ENCODE measurements around the gene PLET1.
A peak's percentile ranks its signal among the peaks of the same experiment; 100 is the strongest.

The PLET1 gene

GRCh38 chr11:112289588-112290492 is 29.2 kb upstream of the PLET1 start:
- peak; percentile 69 for TF ChIP-seq CTCF (IDR thresholded peaks at IDR 0.05; ENCODE audit: control insufficient read depth, insufficient read depth, low read depth, low read length, missing control alignments)
- no peak for DNase-seq (ENCODE audit: low read depth)
- H3K4me3 ChIP-seq (ENCODE audit: control insufficient read depth, low read depth, low read length): peak overlapping the region; percentile 62

DNA sequence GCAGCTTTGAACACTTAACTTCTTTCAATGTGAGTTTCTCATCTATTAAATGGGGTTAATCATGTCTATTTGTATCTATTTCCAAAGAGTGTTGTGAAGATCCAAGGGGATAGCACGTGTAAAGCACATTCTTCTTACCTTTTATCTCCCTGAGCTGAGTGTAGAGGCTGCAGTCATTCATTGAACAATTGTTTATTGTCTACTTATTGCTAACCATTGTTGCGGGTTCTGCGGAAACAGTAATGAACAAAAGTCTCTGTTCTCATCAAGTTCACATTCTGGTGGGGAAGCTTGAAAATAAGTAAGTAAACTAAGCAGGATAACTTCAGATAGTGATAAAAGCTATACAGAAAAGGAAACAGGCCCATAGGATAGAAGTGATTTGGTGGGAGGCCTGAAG is 27.4 kb upstream of the PLET1 start:
- DNase-seq (ENCODE audit: low read depth): no peak
- no peak overlapping the region for H3K4me3 ChIP-seq (ENCODE audit: control insufficient read depth, low read depth, low read length)
- TF ChIP-seq CTCF (IDR thresholded peaks at IDR 0.05; ENCODE audit: control insufficient read depth, insufficient read depth, low read depth, low read length, missing control alignments): no peak

DNA sequence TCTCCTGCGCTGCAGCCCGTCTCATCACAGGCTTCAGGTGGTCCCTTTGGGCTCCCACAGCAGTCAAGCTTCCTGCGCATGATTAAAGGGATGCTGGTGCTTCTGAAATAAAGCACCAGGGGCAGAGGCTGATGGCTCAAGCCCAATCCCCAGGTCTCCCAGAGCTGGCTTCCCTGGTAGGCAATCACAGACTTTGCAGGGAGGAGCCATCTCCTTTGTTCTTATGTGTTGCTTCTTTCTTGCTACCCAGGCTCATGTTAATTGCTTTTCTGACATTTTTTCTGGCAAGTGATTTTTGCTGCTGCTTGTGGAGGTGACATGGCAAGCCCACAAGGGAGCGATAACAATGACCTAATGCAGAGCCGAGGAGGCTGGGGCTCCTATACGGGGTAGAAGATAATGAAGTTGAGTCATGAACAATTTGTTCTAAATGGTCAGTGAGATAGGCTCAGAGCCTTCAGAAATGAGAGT is 25.2 kb upstream of the PLET1 start:
- no peak for TF ChIP-seq CTCF (IDR thresholded peaks at IDR 0.05; ENCODE audit: control insufficient read depth, insufficient read depth, low read depth, low read length, missing control alignments)
- DNase-seq (ENCODE audit: low read depth): no peak
- H3K4me3 ChIP-seq (ENCODE audit: control insufficient read depth, low read depth, low read length): no peak overlapping the region

DNA sequence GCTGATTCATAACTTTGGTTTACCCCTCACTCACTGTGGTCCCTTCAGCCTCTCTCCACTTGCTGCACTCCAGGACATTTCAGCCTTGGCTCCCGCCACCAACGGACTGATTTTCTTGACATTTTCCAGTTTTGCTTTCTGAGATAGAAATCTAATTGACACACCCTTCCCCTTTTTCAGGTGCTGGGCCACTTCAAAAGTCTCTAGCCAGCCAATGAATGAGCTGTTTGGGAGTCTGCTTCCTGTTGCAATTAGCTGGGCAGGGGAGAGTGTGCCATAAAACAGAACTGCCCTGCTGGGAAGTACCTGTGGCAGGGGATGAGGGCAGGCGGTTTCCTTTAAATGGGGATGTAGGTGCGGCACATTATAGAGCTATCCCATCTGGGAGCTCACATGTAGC is 21.1 kb upstream of the PLET1 start:
- no peak for DNase-seq (ENCODE audit: low read depth)
- no peak overlapping the region for H3K4me3 ChIP-seq (ENCODE audit: control insufficient read depth, low read depth, low read length)
- no peak for TF ChIP-seq CTCF (IDR thresholded peaks at IDR 0.05; ENCODE audit: control insufficient read depth, insufficient read depth, low read depth, low read length, missing control alignments)

GRCh38 chr11:112280268-112281126 is 19.8 kb upstream of the PLET1 start:
- peak; percentile 74 for TF ChIP-seq CTCF (IDR thresholded peaks at IDR 0.05; ENCODE audit: control insufficient read depth, insufficient read depth, low read depth, low read length, missing control alignments)
- H3K4me3 ChIP-seq (ENCODE audit: control insufficient read depth, low read depth, low read length): peak overlapping the region; percentile 46
- DNase-seq (ENCODE audit: low read depth): peak; percentile 49

DNA sequence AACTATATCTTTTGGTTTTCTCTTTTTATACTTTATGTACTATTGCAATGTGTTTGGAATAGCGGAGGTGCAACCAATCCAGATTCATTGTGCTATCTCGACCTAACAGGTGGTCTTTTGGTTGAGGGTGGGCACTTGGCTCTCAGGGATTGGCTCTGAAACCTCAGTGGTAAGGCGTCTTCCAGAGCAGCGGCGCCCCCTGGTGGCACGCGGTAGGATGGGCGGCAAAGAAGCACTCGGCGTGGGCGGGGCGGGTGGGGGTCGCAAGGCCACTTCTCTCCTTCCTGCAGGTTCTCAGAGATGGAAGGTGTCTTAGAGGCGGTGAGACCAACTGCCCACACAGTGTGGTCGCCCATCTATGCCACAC is 19.2 kb upstream of the PLET1 start:
- DNase-seq (ENCODE audit: low read depth): no peak
- H3K4me3 ChIP-seq (ENCODE audit: control insufficient read depth, low read depth, low read length): peak overlapping the region; percentile 46
- peak; percentile 82 for TF ChIP-seq CTCF (IDR thresholded peaks at IDR 0.05; ENCODE audit: control insufficient read depth, insufficient read depth, low read depth, low read length, missing control alignments)
